ENCODE data around the gene ACMSD. TPM values are rescaled to one million over a fixed set of nuclear protein-coding genes. Genes with fewer than 3 reads are reported as not detected.

The ACMSD gene
- total RNA-seq, 4 donors from 2014 or later, result not detected

GRCh38 chr2:134869946-134870736 is 31.7 kb downstream of the ACMSD start:
- H3K36me3 ChIP-seq, result no peaks in the 10 kb centered on the region
- no peaks in the 10 kb centered on the region for H3K4me1 ChIP-seq
- no peaks in the 10 kb centered on the region for H3K9me3 ChIP-seq
- TF ChIP-seq EP300 (IDR thresholded peaks at IDR 0.05), result no peak
- no peak for TF ChIP-seq CTCF (IDR thresholded peaks at IDR 0.05)
- no peak for TF ChIP-seq POLR2AphosphoS5 (IDR thresholded peaks at IDR 0.05)
- TF ChIP-seq POLR2A (IDR thresholded peaks at IDR 0.05), result no peak
- H3K4me3 ChIP-seq, result no peak overlapping the region
- no peak for ATAC-seq
- 58 to 70% methylated on average over 4 of the region's 8 CpGs for WGBS, 2 donors (ENCODE audit: low coverage in 1 of 2)
- H3K27ac ChIP-seq, result no peak overlapping the region
- no peaks in the 10 kb centered on the region for H3K27me3 ChIP-seq

GRCh38 chr2:134873152-134873551 is 34.7 kb downstream of the ACMSD start:
- Histone ChIP-seq H3K9me3 (peaks cover 0 to 10% (median 0%) of the 10 kb centered on the region in 3 donors), H3K27ac (no peak overlapping the region), H3K36me3 (peaks cover 0 to 5% of the 10 kb centered on the region in 2 donors), H3K4me3 (no peak overlapping the region), H3K4me1 (no peaks in the 10 kb centered on the region), H3K27me3 (no peaks in the 10 kb centered on the region)
- TF ChIP-seq CTCF (IDR thresholded peaks at IDR 0.05) (no peak), POLR2A (IDR thresholded peaks at IDR 0.05) (no peak), EP300 (IDR thresholded peaks at IDR 0.05) (no peak), POLR2AphosphoS5 (IDR thresholded peaks at IDR 0.05) (no peak)
- ATAC-seq, result no peak
- 94 to 96% methylated on average over 2 of the region's 2 CpGs for WGBS, 2 donors (ENCODE audit: low coverage in 1 of 2)

- no peak for ATAC-seq
- 45% methylated on average over 1 of the region's 1 CpG; no CpG with 5 or more reads in 1 of the 2 donors for WGBS, 2 donors (ENCODE audit: low coverage in 1 of 2)
- H3K4me1 ChIP-seq, result no peaks in the 10 kb centered on the region
- peaks cover 0 to 16% (median 0%) of the 10 kb centered on the region in 3 donors for H3K9me3 ChIP-seq
- TF ChIP-seq POLR2AphosphoS5 (IDR thresholded peaks at IDR 0.05), result no peak
- no peak for TF ChIP-seq CTCF (IDR thresholded peaks at IDR 0.05)
- TF ChIP-seq EP300 (IDR thresholded peaks at IDR 0.05), result no peak
- no peak for TF ChIP-seq POLR2A (IDR thresholded peaks at IDR 0.05)
- H3K4me3 ChIP-seq, result no peak overlapping the region
- H3K27ac ChIP-seq, result no peak overlapping the region
- H3K27me3 ChIP-seq, result no peaks in the 10 kb centered on the region
- H3K36me3 ChIP-seq, result peaks cover 0 to 5% of the 10 kb centered on the region in 2 donors
Measured at GRCh38 chr2:134875309-134875708, 36.9 kb downstream of the ACMSD start.

- peaks cover 0 to 10% (median 0%) of the 10 kb centered on the region in 3 donors for H3K9me3 ChIP-seq
- no peaks in the 10 kb centered on the region for H3K36me3 ChIP-seq
- no peaks in the 10 kb centered on the region for H3K27me3 ChIP-seq
- TF ChIP-seq CTCF (IDR thresholded peaks at IDR 0.05), result no peak
- no peak for TF ChIP-seq EP300 (IDR thresholded peaks at IDR 0.05)
- no peak for TF ChIP-seq POLR2AphosphoS5 (IDR thresholded peaks at IDR 0.05)
- no peak for TF ChIP-seq POLR2A (IDR thresholded peaks at IDR 0.05)
- no peak overlapping the region for H3K27ac ChIP-seq
- no peak overlapping the region for H3K4me3 ChIP-seq
- ATAC-seq, result no peak
- H3K4me1 ChIP-seq, result no peaks in the 10 kb centered on the region
Measured at GRCh38 chr2:134882773-134883172, 44.4 kb downstream of the ACMSD start.

Data from gastroesophageal sphincter (tissue), 4 donors.